HepG2 (cell line): Measurements from ENCODE around the gene CHI3L1. TPM values are rescaled to one million over a fixed set of nuclear protein-coding genes. Genes with fewer than 3 reads are reported as not detected.
A peak's percentile ranks its signal among the peaks of the same experiment; 100 is the strongest.

Experiments used
- ARID2 ChIP-seq: sonication (generic); formaldehyde crosslinking; IDR thresholded peaks from 2 replicates; pipeline ENCODE4 v1.8.1; 2022; ENCODE audit warnings: mild to moderate bottlenecking, missing genetic modification reagents, borderline replicate concordance
- CHD2 ChIP-seq: IDR thresholded peaks from 2 replicates; pipeline ENCODE4 v1.6.1; 2011; ENCODE audit warnings: low read depth, low read length, improper control_type of control experiment
- DMAP1 ChIP-seq: IDR thresholded peaks from 2 replicates; pipeline ENCODE4 v1.6.1; 2016
- EHMT2 ChIP-seq: fragments of 200-600 bp; sonication (generic); IDR thresholded peaks from 2 replicates; pipeline ENCODE4 v1.7.0; 2017; ENCODE audit warnings: antibody characterized with exemption, low read depth, low read length, borderline replicate concordance
- ETV5 ChIP-seq: IDR thresholded peaks from 2 replicates; pipeline ENCODE4 v1.6.1; 2018; ENCODE audit warnings: missing biosample characterization, missing genetic modification reagents, inconsistent platforms, borderline replicate concordance
- GPN1 ChIP-seq: sonication (generic); formaldehyde crosslinking; IDR thresholded peaks from 2 replicates; pipeline ENCODE4 v1.5.1; 2020; ENCODE audit warnings: missing genetic modification reagents, borderline replicate concordance
- MAFK ChIP-seq, 2 experiments: IDR thresholded peaks in 1 of 2; conservative IDR thresholded peaks in 1 of 2; 2 replicates each; pipeline ENCODE4 v1.6.1; 2011; ENCODE audit warnings: improper control_type of control experiment in 2 of 2, low read length in 2 of 2
- RAD21 ChIP-seq: fragments of 450-650 bp; formaldehyde crosslinking; IDR thresholded peaks from 2 replicates; pipeline ENCODE4 v1.5.0; 2020; ENCODE audit warnings: mild to moderate bottlenecking
- SMC3 ChIP-seq: IDR thresholded peaks from 2 replicates; pipeline ENCODE4 v1.6.1; 2011; ENCODE audit warnings: low read length, improper control_type of control experiment
- XRCC5 ChIP-seq: fragments of 200-400 bp; formaldehyde crosslinking; optimal IDR thresholded peaks from 2 replicates; pipeline ENCODE3; 2017; ENCODE audit warnings: mild to moderate bottlenecking, low read length
- ZNF263 ChIP-seq: sonication (generic); formaldehyde crosslinking; IDR thresholded peaks from 2 replicates; pipeline ENCODE4 v1.4.0; 2020; ENCODE audit warnings: missing genetic modification reagents
- ZNF354B ChIP-seq: sonication (generic); formaldehyde crosslinking; IDR thresholded peaks from 2 replicates; pipeline ENCODE4 v1.8.0; 2022; ENCODE audit warnings: mild to moderate bottlenecking, missing genetic modification reagents
- ZNF446 ChIP-seq: sonication (generic); formaldehyde crosslinking; IDR thresholded peaks from 2 replicates; pipeline ENCODE4 v1.5.0; 2020; ENCODE audit warnings: mild to moderate bottlenecking, missing genetic modification reagents
- ZNF589 ChIP-seq: sonication (generic); formaldehyde crosslinking; conservative IDR thresholded peaks from 2 replicates; pipeline ENCODE4 v1.8.0; 2022; ENCODE audit warnings: mild to moderate bottlenecking, moderate library complexity, missing genetic modification reagents
- polyA plus RNA-seq, 8 experiments: library from polyadenylated mRNA; depleted of rRNA in 3 of 8; stranded (reverse) in 7 of 8; unstranded in 1 of 8; fragments of >200 nt; fragmentation: Illumina TruSeq in 4 of 8; extraction: Trizol in 4 of 8; gene quantifications; 2 replicates each; pipeline versions ENCODE4 v1.2.1 to v1.2.3, GENCODE V29; 2011 to 2016; ENCODE audit warnings: low read depth in 4 of 8, missing spikeins in 1 of 8, mixed read lengths in 1 of 8; ENCODE audit not compliant: insufficient read depth in 1 of 8
- total RNA-seq, 5 experiments: library from RNA; depleted of rRNA; stranded (reverse); fragments of >200 nt; fragmentation: Illumina TruSeq; extraction: Trizol; gene quantifications; 2 replicates each; pipeline ENCODE4 v1.2.3, GENCODE V29; 2016; ENCODE audit warnings: low read depth in 1 of 5
- TF ChIP-seq, protein P1 (sequence below): sonication (generic); formaldehyde crosslinking; IDR thresholded peaks from 2 replicates; pipeline ENCODE4 v1.4.0; 2020; ENCODE audit warnings: missing genetic modification reagents

The CHI3L1 gene
- total and polyA plus RNA-seq, 2 of the 13 experiments (the other 11 are each of a cell fraction or from before 2014, with no cell fraction given): 0.09 to 0.13 TPM

- TF ChIP-seq MAFK (conservative IDR thresholded peaks at IDR 0.05 in 1 of 2, IDR thresholded peaks at IDR 0.05 in 1 of 2; ENCODE audit: low read length in 2 of 2): no peak
- 0 out of 2 replicates have a peak, but pooled peaks have one; percentile 11 for TF ChIP-seq ETV5 (CRISPR knock-in tag)
- TF ChIP-seq GPN1 (CRISPR knock-in tag): no peak
- TF ChIP-seq RAD21 (CRISPR knock-in tag): peak; percentile 56
- TF ChIP-seq ZNF446 (CRISPR knock-in tag): no peak
- TF ChIP-seq ZNF354B (CRISPR knock-in tag): no peak
- peak; percentile 48 for TF ChIP-seq SMC3
- TF ChIP-seq ARID2 (CRISPR knock-in tag): no peak
- no peak for TF ChIP-seq DMAP1 (CRISPR knock-in tag)
- peak; percentile 46 for TF ChIP-seq XRCC5
- TF ChIP-seq ZNF589: no peak
- TF ChIP-seq CHD2: no peak
- TF ChIP-seq ZNF263 (CRISPR knock-in tag): peak; percentile 55
- TF ChIP-seq, protein P1, sequence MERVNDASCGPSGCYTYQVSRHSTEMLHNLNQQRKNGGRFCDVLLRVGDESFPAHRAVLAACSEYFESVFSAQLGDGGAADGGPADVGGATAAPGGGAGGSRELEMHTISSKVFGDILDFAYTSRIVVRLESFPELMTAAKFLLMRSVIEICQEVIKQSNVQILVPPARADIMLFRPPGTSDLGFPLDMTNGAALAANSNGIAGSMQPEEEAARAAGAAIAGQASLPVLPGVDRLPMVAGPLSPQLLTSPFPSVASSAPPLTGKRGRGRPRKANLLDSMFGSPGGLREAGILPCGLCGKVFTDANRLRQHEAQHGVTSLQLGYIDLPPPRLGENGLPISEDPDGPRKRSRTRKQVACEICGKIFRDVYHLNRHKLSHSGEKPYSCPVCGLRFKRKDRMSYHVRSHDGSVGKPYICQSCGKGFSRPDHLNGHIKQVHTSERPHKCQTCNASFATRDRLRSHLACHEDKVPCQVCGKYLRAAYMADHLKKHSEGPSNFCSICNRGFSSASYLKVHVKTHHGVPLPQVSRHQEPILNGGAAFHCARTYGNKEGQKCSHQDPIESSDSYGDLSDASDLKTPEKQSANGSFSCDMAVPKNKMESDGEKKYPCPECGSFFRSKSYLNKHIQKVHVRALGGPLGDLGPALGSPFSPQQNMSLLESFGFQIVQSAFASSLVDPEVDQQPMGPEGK (CRISPR knock-in tag): no peak
- no peak for TF ChIP-seq EHMT2
These were observed 20.1 kb downstream of the CHI3L1 start (continued) for GRCh38 chr1:203166192-203166940.
